Kidney tubule cell (primary cell): ENCODE measurements around the gene ANKRD13A.
"Not testable (repeated sequence)": the region's sequence is repeated elsewhere in the genome, so short reads cannot be mapped to it uniquely, and the experiment has no call there.

ENCODE experiments used
- DNase-seq: peaks from one replicate; pipeline ENCODE4 v3.0.0-alpha.2; 2018; ENCODE audit warnings: low spot score

Gene ANKRD13A

DNA sequence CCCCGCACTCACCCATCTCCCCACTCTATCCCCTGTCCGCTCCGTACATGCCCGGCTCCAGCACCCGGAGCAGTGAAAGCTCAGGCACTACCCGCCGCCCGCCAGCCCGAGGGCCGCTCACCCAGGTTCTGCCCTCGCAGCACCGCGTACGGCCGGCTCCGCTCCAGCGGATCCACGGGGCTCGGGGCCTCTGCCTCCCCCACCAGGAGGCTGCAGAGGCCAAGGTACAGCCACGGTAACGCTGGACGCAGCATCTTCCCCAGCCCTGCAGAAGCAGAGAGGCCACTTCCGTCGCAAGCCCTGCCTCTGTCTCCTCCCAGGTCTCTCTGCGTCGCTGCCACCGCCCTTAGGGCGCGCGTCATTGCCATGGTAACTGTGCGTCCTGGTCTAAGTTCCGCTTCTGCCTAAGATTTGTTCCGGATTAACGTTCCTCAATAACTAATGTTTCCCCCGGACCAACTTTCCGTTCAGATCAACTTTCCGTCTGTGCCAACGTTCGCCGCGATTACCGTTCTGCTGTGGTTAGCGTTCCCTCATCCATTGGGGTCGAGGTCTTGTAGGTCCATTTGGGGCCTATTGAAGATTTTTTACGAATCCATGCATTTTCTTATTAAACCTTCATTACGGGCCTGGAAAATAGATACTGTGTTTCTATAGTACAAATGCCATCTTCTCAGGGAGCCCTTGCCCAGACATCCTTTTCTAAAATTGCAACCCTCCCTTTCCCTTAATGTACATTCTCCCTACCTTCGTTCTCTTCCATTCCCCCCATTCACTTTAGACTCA is 49.2 kb downstream of the ANKRD13A start, which contains the start of gene C12orf76:
Gene C12orf76 (minus strand): TSS at position 281 of the 786 bp plus-strand sequence. CDS start 27 bp downstream, at position 254.
- peak; percentile 98 for DNase-seq

DNA sequence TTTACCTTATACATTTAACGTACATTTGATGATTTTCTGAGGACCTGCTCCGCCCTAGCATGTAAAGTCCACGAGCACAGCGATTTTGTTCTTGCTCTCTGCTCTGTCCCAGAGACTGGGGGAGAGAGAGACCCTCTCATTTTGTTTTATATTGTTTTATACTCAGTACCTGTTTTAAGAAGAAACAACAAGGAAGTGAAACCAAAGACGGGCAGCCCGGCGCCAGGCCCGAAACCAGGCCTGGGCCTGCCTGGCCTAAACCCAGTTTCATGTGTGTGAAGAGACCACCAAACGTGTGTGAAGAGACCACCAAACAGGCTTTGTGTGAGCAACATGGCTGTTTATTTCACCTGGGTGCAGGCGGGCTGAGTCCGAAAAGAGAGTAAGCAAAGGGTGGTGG is 49.8 kb downstream of the ANKRD13A start:
- DNase-seq, result not testable (repeated sequence)

DNA sequence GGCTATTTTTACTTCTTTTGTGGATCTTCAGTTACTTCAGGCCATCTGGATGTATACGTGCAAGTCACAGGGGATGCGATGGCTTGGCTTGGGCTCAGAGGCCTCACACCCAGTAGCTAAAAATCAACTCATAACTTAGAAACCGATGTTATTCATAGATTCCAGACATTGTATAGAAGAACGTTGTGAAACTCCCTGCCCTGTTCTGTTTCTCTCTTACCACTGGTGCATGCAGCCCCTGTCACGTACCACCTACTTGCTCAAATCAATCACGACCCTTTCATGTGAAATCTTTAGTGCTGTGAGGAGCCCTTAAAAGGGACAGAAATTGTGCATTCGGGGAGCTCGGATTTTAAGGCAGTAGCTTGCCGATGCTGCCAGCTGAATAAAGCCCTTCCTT is 50.4 kb downstream of the ANKRD13A start:
- DNase-seq, result not testable (repeated sequence)

DNA sequence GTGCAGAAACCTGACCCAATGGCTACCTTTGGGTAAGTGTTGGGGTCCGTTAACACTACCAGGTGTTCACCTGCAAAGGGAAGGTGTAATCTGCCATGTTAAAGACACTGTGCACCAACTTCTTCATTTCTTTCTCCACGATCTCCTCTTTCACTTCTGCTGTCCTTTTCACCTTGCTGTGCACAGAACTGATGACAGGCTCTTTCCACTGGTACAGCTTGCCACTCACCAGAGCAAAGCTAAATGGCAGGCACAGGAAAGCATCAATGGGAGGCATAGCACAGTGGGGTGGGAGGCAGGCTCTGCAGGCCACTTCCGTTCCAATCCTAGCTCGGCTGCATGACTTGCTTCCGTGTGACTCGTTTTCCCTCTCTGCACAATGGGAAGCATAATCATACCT is 51.7 kb downstream of the ANKRD13A start:
- DNase-seq, result no peak

DNA sequence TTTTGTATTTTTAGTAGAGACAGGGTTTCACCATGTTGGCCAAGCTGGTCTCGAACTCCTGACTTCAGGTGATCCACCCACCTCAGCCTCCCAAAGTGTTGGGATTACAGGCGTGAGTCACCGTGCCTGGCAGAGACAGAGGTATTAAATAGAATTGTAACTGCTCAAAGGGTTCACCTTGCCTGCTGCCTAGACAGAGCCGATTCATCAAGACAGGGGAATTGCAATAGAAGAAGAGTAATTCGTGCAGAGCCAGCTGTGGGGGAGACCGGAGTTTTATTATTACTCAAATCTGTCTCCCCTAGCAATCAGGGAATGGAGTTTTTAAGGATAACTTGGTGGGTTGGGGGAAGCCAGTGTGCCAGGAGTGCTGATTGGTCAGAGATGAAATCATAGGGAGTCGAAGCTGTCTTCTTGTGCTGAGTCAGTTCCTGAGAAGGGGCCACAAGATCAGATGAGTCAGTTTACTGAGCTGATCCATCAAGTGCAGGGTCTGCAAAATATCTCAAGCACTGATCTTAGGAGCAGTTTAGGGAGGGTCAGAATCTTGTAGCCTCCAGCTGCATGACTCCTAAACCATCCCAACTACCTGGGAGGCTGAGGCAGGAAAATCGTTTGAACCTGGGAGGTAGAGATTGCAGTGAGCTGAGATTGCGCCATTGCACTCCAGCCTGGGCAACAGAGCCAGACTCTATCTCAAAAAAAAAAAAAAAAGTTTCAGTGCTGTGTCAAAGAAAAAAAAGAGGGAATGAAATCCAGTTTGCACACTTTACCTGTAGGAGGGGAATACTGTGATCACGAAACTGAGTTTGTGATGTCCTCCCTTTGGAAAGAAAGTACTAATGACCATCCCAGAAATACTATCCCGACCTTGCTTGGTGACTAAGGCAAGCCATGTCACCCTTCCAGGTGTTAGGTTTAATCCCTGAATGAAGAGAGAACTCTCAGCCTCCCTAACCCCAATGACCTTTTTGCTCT is 56.4 kb downstream of the ANKRD13A start:
- peak; percentile 94 for DNase-seq

DNA sequence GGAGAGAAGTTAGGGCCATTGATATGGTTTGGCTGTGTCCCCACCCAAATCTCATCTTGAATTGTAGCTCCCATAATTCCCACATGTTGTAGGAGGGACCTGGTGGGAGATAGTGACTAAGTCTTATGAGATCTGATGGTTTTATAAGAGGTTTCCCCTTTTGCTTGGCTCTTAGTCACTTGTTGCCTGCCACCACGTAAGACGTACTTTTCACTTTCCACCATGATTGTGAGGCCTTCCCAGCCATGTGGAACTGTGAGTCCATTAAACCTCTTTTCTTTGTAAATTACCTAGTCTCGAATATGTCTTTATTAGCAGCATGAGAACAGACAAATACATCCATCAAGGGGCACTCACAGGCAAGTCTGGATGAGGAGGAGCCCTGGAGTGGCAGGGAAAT is 57.4 kb downstream of the ANKRD13A start:
- not testable (repeated sequence) for DNase-seq

DNA sequence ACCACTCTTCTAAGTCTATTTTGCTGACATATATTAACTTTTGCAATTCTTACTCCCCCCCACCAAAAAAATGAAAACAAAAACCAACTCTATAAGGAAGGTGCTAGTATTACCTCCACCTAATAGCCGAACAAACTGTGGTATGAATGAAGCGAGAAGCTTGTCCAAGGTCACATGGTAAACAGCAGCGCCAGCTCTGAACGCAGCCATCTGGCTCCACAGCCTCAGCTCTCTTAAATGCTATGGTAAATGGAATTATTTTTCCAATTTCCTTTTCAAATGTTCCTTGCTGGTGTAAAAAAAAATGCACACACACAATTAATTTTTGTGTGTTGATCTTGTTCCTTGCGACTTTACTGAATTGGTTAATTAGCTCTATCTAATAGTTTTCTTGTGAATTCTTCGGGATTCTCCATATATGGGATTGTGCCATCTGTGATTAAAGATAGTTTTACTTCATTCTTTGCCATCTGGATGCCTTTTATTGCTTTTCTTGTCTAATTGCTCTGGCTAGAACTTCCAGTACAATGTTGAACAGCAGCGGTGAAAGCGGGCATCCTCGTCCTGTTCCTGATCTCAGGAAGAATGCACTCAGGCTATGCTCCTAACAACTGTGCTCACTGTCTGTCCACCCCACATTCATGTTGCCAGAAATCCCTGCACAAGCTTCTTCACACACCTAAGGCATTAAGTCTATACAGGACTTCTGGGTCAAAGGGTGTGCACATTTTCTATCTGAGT is 59.8 kb downstream of the ANKRD13A start:
- DNase-seq, result no peak

DNA sequence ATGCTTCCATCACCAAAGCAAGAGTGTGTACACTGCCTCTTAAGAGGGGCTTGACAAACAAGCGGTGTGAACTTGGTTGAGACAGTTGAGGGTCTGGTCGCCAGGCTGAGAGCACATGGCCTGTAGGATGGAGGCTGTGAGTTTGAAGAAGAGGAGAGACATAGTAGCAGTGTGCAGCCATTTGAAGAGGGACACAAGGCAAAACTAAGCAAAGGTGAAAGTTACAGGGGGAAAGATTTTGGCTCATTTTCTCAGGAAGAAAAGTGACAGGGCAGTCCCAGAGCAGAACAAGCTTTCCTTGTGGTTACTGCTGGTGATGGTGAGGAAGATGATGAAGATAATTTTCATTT is 60.4 kb downstream of the ANKRD13A start:
- DNase-seq, result no peak

DNA sequence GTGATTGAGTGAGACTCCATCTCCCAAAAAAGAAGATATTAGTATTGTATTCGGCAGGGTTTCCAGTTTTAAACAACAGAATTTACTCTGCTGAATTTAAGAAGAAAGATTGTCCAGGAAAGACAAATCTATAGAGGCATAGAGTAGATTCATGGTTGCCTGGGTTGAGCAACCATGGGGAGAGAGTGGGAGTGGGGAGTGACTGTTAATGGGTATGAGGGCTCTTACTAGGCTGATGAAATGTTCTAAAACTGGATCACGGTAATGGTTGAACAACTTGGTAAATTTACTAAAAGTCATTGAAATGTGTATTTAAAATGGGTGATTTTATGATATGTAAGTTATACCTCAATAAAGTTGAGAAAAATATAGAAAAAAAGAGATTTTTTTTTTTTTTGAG is 63.0 kb downstream of the ANKRD13A start:
- DNase-seq, result no peak

DNA sequence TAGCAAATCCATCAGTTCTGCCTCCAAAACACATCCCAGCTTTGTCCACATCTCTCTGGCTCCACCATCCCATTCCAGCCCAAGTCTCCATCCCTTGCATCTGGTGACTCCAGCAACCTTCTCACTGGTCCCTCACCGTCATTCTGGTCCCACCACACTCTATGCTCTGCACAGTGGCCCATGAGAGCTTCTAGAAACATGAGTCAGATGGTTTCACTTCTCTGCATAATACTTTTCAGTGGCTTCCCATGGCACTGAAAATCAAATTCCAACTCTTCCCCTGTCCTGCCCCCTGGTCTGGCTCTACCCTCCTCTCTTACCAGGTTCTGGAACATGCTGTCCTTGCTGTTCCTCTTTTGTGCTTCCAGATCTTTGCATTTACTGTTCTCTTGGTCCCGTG is 66.3 kb downstream of the ANKRD13A start:
- no peak for DNase-seq

DNA sequence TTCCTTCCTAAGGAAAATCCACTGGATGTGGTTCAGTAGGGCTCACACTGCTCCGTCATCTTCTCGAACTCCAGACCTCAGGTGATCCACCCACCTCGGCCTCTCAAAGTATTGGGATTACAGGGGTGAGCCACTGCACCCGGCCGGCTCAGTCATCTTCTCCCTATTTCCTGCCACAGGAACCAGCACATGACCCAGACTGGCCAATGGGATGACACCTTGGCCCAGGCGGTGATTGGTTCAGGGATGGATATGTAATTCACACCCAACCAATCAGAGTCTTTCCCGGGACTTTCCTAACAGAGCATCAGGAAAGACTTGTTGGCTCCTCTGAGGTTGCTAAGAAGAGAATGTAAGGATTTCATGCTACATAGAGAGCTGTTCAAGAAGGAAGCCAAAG is 68.3 kb downstream of the ANKRD13A start:
- no peak for DNase-seq

DNA sequence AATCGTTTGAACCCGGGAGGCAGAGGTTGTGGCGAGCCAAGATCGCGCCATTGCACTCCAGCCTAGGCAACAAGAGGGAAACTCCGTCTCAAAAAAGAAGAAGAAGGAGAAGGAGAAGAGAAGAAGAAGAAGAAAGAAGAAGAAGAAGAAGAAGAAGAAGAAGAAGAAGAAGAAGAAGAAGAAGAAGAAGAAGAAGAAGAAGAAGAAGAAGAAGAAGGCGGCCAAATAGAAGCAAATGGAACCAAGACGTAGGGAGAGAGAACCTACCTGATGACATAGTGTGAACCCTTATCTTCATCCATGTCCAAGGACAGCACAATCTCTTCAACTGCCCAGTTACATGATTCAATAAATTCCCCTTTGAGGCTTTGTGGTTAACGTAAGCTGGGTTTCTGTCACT is 68.9 kb downstream of the ANKRD13A start:
- not testable (repeated sequence) for DNase-seq

DNA sequence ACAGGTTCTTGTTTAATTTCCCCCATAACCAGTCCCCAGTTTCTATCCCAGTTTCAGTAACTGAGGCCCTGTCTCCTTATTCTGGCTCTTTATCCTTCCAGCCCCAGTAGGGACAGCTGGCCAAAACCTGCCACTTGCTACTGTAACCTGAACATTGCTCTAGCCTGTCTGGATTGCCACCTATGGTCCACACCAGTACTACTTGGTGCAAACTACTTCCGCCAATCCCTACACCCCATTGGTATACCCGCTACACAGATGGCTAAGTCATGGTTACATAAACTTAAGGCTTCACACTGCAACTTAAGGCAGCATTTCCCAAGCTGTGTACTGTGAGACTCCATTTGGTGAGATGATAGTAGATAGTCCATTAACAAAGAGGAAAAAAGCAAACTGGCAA is 69.4 kb downstream of the ANKRD13A start:
- DNase-seq, result no peak

DNA sequence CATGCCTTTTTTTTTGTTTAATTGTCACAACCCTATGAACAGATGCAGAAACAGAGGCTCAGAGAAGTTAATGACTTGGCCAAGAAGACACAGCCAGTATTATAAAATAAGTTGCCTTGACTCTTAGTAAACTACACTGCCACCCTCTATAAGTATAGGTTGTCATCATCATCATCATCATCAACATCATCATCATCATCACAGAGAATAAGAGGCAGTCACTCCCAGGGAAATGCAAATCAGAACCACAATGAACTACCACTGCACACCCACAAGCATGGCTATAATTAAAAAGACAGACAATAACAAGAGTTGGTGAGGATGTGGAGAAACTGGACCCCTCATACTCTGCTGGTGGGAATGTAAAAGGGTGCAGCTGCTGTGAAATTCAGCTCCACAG is 72.3 kb downstream of the ANKRD13A start:
- DNase-seq, result no peak

DNA sequence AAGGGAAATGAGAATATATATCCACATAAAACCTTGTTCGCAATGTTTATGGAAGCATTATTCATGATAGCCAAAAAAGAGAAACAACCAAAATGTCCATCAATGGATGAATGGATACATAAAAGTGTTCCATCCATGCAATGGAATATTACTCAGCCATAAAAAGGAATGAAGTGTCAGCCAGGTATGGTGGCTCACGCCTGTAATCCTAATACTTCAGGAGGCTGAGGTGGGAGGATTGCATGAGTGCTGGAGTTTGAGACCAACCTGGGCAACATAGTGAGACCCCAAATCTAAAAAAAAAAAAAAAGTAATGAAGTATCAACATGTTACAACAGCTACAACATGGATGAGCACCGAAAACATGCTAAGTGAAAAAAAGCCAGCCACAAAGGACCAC is 72.7 kb downstream of the ANKRD13A start:
- DNase-seq, result no peak

DNA sequence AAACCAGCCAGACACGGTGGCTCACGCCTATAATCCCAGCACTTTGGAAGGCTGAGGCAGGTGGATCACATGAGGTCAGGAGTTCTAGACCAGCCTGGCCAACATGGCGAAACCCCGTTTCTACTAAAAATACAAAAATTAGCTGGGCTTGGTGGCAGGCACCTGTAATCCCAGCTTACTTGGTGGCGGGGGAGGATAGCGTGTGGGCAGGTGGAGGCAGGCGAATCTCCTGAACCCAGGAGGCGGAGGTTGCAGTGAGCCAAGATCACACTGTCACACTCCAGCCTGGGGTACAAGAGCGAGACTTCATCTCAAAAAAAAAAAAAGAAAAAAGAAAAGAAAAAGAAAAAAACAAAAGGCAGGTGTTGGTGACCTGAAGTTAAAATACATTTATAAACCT is 73.4 kb downstream of the ANKRD13A start:
- DNase-seq, result not testable (repeated sequence)

DNA sequence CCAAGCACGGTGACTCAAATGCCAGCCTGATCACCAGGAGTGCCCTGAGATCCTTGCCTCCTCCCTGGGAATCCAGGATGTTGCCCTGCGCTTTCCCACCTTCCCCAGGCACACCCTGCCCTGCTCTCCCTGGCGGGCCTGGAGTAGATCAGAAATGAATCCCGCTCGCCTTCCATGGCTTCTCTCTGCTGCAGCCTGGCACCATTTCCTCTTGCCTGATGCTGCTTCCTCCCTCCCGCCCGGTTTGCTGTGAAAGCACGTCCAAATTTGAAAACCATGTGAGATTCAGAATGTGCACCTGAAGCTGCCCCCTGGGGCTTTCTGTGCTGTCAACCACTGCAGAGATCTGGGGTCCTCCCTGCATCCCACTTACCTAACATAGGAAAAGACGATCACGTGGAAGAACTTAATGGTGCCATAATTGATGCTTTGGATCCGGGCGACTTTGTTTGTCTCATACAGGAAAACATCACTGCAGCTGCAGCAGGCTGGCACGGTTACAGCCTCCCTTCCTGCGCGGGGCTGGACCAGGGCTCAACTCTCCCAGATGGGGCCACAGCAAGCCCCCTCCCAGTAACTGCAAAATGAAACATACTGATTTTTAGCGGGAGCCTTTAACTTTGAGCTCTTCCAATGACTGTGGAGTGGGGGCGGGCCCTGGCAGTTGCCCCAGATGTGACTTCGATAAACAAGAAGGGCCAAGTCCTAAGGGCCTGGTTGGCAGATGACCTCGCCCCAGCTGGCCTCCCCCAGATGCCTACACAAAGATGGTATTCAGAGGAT is 74.0 kb downstream of the ANKRD13A start:
- no peak for DNase-seq

DNA sequence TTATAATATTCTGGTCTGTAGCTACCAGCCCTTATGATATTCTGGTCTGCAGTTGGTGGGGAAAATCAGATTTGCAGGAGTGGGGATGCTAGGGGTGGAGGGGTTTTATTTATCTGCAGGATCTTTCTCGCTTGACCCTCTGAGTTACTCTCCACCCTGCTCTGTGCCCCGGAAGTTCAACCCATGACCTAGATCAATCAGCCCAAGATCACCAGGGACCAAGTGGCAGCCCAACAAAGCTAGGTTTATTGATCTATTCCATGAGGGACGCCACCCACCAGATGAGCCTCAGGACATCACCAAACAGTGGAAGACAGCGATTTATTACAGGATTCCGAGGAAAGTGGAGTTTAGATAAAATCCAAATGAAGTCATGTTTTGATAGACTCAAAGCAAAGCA is 74.9 kb downstream of the ANKRD13A start:
- DNase-seq, result no peak

DNA sequence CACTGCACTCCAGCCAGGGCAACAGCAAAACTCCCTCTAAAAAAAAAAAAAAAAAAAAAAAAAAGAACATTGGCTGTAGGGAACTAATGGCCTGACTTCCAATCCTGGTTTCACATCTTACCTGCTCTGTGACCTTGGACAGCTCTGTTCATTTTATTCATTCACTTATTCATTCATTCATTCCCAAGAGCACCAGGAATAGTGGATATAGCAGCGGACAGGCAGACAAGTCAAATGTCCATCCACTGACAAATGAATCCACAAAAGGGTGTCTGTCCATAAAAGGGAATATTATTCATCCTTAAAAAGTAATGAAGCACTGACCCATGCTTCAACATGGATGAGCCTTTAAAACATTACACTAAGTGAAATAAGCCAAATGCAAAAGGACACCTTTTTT is 76.7 kb downstream of the ANKRD13A start:
- DNase-seq, result no peak

DNA sequence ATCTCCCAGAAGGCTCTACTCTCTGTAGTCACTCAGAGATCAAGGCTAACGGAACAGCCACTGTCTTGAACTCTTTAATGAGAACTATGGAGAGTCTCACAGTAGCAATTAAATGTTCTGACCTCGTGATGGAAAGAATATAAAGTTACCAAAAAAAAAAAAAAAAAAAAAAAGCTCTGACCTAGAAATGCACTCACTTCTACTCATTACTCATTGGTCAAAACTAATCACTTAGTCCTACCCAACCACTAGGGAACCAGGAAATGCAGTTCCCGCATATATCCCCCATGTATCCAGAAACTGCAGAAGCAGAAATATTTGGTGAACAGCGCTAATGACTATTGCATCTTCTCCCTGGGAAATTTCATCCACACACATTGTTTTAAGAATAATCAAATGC is 78.6 kb downstream of the ANKRD13A start:
- DNase-seq, result no peak
